ENCODE measurements around the gene PPP2R3A.

DNA sequence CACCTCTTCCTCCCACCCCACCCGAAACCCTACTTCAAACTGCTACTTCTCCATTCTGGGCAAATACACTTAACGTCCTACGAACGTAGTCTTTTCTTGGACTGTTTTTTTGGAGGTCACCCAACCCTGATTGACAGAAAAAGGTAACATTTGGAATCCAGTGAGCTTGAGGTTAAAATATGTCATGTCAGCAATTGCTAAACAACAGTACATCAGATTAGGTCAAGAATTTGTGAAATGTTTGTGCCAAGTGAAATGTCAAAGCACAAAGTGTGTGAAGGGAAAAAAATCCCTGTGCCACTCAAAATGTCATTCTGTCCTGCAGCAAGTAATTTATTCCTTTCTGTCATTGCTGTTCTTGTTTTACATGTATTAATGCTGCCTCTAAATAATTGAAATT lies 49.2 kb upstream of the PPP2R3A start:
- TF ChIP-seq ZNF17 (CRISPR knock-in tag; IDR thresholded peaks at IDR 0.05) (no peak), ZNF382 (CRISPR knock-in tag; IDR thresholded peaks at IDR 0.05; ENCODE audit: borderline replicate concordance) (no peak), HMGXB4 (CRISPR knock-in tag; IDR thresholded peaks at IDR 0.05; ENCODE audit: borderline replicate concordance in 1 of 2, low read depth in 1 of 2) (no peak), ZZZ3 (CRISPR knock-in tag; IDR thresholded peaks at IDR 0.05; ENCODE audit: borderline replicate concordance) (no peak), SETDB1 (CRISPR knock-in tag; IDR thresholded peaks at IDR 0.05; ENCODE audit: borderline replicate concordance) (no peak)
- TF ChIP-seq, protein P1, sequence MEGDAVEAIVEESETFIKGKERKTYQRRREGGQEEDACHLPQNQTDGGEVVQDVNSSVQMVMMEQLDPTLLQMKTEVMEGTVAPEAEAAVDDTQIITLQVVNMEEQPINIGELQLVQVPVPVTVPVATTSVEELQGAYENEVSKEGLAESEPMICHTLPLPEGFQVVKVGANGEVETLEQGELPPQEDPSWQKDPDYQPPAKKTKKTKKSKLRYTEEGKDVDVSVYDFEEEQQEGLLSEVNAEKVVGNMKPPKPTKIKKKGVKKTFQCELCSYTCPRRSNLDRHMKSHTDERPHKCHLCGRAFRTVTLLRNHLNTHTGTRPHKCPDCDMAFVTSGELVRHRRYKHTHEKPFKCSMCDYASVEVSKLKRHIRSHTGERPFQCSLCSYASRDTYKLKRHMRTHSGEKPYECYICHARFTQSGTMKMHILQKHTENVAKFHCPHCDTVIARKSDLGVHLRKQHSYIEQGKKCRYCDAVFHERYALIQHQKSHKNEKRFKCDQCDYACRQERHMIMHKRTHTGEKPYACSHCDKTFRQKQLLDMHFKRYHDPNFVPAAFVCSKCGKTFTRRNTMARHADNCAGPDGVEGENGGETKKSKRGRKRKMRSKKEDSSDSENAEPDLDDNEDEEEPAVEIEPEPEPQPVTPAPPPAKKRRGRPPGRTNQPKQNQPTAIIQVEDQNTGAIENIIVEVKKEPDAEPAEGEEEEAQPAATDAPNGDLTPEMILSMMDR (CRISPR knock-in tag; IDR thresholded peaks at IDR 0.05): no peak

All from HepG2 (cell line).